CD4-positive, alpha-beta T cell treated with Interleukin-17A for 1 hour (primary cell): ENCODE measurements around the gene RNF8.
"Not testable (repeated sequence)": the region's sequence is repeated elsewhere in the genome, so short reads cannot be mapped to it uniquely, and the experiment has no call there.

ENCODE experiments used
- DNase-seq: peaks from one replicate; pipeline ENCODE4 v3.0.0-alpha.2; 2020

Gene RNF8, protein sequence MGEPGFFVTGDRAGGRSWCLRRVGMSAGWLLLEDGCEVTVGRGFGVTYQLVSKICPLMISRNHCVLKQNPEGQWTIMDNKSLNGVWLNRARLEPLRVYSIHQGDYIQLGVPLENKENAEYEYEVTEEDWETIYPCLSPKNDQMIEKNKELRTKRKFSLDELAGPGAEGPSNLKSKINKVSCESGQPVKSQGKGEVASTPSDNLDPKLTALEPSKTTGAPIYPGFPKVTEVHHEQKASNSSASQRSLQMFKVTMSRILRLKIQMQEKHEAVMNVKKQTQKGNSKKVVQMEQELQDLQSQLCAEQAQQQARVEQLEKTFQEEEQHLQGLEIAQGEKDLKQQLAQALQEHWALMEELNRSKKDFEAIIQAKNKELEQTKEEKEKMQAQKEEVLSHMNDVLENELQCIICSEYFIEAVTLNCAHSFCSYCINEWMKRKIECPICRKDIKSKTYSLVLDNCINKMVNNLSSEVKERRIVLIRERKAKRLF

DNA sequence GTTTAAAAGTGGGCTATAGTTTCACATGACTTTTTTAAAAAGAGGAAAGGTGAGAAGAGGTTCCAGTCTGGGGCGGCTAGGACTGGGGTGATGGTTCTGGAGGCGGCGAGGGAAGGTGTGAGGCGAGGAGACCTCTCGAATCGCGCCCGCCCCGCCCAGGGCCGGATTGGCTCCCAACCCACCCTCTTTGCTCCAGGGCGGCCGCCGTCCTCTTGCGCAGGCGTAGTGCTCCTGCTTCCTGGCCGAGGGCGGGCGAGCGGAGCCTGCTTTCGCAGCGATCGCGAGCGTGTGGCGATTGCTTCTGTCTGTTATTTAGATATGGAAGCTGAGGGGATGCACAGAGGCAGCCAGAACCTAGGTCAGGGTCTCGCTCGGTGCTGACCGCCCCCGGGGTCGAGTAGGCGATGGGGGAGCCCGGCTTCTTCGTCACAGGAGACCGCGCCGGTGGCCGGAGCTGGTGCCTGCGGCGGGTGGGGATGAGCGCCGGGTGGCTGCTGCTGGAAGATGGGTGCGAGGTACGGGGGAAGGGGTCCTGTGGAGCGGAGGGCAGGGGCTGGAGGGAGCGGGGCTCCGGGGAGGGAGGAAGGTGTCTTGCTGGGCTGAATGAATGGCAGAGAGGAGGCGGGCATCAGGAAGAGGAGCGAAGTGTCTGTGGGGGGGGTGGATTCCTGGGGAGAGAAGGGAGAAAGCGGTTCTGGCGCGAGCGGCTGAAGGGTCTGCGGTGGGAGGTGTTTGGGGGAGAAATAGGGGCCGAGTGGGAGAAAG, at the start of gene RNF8:
Gene RNF8 (plus strand): TSS at position 223 of the 765 bp plus-strand sequence. CDS start 182 bp downstream, at position 405.
- peak; percentile 90 for DNase-seq

DNA sequence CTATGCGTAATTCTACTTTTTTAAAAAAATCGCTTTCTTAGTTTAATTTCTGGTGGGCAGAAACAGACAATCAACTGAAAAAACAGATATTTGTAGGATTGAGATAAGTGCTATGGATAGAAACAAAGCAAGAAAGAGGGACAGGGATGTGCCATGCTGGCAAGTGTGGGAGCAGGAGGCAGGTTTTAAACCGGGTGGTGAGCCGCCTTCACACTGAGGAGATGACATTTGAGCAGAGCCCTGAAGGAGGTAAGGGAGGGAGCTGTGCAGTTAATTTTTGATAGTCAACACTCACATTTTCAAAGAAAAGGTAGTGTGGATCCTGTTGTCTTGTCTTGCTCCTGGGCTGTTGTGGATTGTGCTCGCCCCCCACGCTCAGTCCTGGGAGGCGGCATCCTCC, 49.0 kb upstream of the RNF8 start:
- DNase-seq = no peak

DNA sequence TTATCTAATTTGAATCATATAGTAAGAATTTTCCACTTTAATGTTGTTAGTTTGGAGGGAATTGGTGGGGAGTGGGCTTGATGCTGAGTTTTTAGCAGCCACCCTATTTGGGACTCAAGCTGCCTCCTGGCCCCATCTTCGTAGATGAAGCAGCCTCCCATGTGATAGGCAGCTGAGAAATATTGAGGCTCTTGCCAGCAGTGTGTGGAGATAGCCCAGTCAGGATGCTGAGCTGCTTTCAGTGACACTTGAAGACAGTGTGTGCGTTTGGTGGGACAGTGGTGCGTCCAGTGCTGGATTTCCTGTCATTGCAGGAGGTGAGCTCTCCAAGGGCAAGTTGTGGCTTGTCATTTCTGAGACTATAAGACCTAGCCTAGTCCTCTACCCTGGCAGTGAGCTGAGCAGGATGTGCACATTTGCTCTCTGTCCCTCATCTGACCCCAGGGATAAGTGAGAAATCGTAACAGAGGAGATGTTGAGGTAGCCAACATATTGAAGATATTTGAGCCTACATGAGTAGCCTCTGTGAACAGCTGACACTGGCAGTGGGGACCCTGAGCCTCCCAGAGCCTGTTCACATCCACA, 47.9 kb upstream of the RNF8 start:
- no peak for DNase-seq

DNA sequence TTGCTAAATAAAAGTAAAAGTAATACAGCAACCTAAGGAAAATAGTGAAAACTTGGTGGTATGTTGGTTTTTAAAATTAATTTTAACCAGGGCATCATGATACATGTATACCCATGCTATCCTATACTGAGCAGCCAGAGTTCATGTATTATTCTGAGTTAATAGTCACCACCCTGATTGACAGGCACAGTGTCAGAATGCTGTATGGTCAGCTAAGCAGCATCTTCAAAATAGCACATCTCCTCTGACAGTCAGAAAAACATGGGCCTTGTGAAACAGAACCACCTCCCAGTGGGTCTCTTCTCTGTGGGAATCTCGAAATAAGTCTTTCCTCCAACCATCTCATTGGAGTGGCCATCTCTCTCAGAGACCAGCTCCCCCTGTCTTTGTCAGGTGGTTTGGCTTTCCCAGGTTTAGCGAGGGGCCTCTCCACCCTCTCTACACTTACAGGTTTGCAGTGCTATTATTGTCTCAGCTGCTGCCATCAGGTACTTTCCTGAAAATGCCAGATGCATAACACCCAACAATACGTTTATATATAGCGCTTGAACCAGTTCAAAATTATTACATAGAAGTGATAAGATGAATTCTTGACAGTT, 47.1 kb upstream of the RNF8 start:
- DNase-seq = no peak

DNA sequence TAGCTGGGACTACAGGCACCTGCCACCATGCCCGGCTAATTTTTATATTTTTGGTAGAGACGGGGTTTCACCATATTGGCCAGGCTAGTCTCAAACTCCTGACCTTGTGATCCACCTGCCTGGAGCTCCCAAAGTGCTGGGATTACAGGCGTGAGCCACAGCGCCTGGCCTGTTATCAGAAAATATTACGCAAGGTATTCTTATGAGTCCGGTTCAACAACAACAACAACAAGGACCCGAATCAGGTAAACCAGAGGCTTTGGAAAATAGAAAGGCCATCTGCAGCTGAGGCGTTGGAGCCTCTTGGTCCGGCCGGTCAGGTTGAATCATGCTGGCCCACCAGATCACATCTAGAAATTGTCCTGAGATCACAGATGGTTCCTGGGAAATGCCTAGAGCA, 46.3 kb upstream of the RNF8 start:
- DNase-seq = not testable (repeated sequence)

DNA sequence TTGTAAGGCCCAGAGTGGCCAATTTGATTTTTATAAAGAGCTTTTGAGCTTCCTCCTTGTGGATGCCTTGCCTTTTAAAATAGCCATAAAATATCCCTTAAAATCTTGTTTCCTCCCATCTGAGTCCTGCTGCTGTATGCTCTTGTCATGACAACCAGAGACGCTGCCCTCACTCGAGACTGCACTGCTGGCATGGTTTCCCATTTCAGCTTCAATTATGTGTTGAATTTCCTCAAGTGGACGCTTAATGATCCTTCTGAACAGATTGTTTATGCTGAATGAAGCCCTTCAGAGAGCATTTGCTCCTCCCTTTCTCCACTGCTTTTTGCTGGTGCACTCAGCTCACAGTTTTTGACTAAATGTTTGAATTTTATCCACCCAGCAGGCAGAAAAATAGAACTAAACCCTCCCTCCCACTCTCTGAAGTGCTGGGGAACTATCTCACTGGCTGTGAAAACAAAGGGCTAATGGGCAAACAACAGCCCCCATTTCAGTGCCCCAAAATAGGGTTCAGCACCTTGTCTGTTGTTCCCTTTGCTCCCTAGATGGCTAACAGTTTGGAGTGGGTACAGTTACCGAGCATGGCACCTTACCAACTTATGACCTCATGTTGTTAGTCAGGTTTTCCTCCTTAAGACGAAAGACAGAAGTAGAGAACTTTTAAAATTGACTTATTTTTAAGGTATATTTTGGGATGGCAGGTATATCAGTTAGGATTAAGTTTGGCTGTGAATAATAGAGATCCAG, 45.5 kb upstream of the RNF8 start:
- no peak for DNase-seq

DNA sequence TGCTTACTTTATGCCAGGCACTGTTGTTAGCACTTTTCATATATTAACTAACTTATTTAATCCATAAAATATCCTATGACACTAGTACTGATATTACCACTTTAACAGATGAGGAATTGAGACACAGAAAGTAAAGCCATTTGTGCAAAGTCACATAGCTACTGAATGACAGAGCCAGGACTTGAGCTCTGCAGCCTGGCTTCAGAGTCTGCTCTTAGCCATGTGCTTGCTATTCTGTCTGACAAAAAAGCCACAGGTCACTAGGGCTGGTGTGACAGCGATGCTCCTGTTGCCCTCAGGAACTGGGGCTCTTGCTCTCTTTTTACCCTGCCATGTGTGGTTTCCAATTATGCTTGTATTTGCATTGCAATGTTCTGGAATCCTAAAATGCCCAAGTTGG, 44.7 kb upstream of the RNF8 start:
- DNase-seq = no peak

DNA sequence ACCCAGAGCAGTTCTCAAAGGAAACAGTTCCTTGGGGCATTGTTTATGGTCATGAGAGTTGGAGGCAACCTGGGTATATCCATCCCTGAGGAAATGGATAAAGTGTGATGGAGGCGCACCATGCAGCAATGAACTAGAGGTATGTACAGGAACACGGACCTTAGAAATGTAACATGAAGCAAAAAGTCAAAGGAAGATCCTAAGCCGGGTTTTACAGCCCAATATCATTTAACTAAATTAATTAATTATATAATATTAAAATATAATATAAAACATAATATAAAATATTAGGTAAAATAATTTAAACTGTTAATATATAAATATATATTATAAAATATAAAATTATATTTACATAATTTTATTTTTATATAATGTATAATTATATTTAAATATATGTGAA, 44.1 kb upstream of the RNF8 start:
- DNase-seq = no peak

DNA sequence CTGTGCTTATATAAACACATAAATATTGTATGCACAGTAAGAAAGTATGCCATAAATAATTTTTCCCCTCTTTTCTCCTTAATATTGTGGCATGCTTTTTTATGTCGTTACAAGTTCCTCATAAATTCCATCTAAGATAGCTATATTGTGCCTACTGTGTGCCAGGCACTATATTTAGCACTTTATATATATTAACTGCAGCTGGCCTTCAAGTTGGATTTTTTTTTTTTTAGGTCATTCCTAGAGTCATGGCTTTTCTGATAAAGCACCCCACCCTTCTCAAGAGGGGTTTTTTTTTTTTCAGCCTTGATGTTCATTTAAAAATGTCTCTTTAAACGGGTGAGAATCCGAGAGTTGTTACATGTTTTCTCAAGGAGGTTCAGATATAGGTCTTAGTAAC, 42.8 kb upstream of the RNF8 start:
- DNase-seq = no peak

DNA sequence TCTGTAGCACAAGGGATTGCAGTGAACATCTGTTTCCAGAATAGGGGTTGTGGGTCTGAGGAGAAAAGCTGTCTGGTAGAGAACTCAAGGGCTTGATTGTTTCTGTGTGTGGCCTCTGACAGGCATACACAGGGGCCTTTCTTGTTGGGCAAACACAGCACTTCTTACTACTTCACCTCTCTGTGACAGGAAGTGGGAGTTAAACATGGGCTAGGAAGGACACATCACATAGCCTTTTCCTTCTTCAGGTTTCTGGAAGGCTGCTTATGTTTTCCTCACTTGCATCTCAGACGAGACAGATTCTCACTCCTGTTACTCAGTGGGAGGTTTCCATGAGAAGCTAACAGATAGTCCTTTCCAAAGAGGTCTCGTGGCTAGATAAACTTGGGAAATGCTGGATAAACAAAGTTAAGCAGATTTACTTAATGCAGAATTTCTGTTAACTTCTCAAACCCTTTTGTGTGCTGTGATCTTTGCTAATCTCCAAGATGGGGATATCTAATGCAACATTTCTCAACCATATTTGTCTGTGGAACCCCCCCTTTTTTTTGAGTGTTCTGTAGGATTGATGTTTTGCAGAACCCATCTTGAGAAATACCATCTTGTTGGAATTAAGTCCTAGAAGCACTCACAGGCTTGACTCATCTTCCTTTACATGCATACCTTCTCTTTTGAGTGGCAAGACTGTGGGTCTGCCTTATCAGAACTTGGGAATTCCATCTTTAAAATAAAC, 41.9 kb upstream of the RNF8 start:
- DNase-seq = no peak

DNA sequence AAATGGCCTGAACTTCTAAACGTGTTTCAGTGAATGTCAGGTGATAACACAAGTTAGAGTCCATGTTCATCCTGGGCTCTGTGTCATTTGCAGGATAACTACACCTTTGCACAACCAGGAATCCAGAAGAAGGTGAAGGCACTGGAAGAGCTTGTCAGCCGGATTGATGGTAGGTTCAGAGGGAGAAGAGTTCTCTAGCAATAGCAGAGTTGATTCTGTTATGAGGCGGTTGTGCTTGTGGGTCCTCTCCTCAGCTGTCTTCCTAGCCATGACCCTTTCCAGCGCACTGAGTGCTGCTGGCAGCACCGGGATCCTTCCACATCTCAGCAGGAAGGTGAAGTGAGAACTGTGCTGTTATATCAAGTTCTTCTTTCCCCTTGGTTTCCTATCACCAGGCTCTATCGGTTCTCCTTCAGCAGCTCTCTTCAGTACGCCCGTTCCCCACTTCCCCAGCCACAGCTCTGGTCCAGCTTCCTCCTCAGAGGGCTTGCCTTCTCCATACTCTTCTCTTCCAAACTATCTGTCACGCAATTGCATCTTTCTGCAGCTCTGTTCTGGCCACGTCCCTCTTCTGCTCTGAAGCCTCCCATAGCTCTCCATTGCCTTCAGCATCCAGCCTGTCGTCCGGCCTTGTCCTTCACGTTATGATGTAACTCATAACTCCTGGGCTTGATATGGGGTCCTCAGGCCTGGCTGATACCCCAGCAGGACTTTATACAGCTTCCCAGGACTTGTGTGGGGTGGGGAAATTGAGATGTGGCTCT, 39.9 kb upstream of the RNF8 start:
- DNase-seq = no peak

DNA sequence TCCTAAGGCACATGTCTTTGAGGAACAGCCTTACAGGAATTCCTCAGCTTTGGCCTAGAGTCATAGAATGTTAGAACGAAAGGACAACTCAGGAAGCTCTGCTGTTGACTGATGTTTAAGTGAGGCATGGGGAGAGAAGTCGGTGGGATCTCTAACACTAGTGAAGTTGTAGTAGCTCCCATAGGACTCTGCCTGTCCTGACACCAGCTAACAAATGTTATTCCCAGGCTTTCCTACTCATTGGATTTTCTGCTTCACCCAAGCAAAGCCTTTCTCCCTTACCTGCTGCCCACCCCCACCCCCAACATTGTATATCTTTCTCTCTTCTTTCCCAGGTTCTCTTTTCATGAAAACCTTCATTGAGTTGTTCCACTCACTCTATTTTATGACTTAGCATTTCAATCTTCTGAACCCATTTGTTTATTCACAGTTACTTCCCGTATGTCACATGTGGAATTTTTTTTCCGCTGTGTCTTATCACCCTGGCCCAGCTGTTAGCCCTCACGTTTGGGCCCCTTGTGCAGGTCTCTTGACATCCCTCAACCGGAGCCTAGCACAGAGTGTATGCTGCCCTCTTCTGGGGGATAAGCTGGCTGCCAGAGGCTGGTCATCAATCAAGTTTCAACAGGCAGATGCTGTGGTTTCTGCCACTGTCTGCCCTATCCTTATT, 39.2 kb upstream of the RNF8 start:
- DNase-seq = peak; percentile 49

DNA sequence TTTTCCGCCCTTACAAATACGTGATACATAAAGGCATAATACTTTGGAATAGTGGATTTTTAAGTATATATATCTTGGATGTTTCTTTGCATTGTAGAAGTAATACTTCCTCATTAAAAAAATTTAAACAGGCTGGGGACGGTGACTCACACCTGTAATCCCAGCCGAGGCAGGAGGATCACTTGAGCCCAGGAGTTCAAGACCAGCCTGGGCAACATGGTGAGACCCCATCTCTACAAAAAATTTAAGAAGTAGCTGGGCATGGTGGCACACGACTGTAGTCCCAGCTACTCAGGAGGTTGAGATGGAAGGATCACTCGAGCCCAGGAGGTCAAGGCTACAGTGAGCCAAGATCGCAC, 38.6 kb upstream of the RNF8 start:
- DNase-seq = no peak

DNA sequence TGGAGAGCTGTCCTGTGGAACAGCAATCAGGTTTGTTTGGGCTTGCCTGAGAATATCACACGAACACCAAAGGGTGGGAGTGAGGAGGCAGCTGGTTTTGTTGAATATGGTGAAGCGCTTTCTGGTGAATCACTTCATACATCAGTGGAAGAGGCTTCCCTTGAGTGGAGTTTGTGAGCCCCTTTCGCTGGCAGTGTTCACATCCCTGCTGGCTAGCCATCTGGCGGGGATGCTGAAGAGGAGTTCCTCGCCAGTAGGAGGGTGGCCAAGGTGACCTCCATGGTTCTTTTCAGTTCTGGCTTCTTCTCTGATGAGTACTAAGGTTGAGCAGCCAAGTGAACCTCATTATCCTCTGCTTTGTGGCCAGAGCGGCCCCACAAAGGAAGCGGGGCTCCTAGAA, 37.7 kb upstream of the RNF8 start:
- no peak for DNase-seq

DNA sequence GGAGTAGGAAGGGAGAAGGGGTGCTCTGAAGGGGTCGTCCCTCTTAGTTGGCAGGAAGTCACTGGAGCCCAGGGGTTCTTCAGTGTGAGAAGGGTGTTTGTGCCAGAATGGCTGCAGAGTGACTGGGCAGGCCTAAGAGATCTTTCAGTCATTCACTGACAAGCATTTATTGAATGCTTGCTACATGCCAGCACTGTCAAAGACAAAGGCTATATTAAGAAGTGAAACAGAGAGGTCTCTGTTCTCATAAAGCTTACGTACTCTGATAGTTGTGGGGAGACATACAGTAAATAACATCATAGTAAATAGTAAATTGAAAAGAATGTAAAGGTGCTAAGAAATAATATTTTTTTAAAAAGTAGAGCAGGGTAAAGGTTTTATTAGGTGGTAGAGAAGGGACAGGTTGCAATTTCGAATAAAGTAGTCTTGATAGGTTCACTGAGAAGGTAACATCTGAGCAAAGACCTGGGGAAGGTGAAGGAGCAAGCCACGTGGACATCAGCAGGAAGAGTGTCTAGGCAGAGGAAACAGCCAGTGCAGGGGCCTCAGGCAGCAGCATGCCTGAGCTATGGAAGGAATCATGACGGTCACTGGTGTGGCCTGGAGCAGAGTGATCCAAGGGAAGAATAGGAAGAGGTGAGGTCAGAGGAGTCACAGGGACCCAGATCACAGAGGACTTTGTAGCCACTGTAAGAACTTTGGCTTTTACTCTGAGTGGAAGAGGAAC, 36.3 kb upstream of the RNF8 start:
- DNase-seq = no peak

DNA sequence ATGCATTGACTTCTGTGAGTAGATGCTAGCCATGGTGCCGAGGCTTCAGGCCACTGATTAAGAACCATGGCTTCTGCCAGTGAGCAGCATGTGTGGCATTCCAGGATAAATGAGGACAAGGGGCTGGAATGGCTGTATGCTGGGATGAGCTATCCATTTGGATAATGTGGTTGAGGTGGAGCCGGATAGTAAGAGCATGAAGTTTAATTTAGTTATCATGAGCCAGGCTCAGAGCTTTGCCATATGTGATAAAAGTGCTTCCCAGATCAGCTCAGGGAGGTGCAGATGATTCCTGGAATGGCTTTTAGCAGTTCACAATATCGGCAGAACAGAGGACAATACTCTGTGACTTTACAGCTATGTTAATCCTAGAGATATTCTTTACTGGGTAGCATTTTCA, 34.6 kb upstream of the RNF8 start:
- no peak for DNase-seq

DNA sequence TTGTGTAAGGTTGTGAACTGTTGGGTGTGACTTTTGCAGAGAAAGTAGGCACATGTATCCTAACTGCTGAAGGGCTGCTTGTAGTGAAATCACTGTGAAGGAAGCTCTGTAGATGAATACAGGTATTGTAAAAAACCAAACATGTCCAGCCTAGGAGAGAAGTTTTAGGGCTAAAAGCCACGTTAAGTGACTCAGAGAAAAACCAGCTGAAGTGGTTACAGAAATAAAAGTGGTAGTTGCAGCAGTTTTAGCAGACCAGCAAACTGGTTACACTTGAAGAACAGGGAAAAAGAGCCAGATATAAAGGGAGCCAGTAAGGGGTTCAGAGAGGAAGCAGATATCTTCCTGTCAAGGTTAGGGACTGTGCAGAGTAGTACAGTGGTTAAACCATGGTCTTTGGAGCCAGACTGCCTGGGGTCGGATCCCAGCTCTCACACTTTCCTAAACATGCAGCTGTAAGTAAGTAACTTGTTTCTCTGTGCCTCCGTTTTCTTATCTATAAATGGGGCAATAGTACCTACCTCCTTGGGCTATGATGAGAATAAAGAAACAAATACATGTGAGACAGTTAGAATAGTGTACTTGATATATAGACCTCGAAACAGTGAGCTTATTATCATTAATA, 33.8 kb upstream of the RNF8 start:
- DNase-seq = no peak

DNA sequence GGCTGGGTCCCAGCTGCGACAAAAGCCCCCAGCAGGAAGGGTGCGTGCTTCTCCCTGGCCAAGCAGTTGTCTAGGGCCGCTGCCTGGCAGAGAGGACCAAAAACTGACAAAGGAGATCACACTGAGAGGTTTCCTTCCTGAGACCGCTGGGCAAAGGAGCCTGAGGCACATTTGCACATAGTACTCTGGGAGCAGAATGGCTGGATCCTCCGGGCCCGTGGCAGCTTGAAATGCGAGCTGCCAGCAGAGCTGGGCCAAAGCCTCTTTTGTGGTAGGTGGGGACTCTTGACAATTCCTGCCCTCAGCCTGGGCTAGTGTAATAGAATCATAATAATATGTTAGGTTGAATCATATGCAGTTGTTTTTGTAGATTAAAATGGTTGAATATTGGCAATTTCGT, 33.1 kb upstream of the RNF8 start:
- DNase-seq = no peak

DNA sequence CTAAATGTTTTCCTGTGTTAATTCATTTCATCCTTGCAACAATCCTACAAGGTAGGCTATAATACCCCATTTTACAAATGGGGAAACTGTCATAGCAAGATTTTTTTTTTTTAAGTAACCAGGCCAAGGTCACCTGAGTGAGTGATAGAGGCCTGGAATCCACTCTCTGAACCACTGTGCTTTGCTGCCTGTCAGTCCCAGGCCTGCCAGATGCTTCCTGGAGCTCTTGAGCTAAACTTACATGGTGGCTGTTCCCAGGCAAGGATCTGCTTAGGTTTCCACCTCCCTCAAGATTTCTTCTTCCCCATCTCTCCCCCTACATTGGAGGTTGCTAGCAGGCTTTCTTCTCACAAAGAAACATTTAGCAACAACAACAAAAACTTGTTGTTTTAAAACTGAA, 32.7 kb upstream of the RNF8 start:
- no peak for DNase-seq
